ENCODE measurements around the gene GON4L. TPM values are rescaled to one million over a fixed set of nuclear protein-coding genes. Genes with fewer than 3 reads are reported as not detected.

Gene GON4L
- 19.9 TPM for total RNA-seq

- TF ChIP-seq, protein P1, sequence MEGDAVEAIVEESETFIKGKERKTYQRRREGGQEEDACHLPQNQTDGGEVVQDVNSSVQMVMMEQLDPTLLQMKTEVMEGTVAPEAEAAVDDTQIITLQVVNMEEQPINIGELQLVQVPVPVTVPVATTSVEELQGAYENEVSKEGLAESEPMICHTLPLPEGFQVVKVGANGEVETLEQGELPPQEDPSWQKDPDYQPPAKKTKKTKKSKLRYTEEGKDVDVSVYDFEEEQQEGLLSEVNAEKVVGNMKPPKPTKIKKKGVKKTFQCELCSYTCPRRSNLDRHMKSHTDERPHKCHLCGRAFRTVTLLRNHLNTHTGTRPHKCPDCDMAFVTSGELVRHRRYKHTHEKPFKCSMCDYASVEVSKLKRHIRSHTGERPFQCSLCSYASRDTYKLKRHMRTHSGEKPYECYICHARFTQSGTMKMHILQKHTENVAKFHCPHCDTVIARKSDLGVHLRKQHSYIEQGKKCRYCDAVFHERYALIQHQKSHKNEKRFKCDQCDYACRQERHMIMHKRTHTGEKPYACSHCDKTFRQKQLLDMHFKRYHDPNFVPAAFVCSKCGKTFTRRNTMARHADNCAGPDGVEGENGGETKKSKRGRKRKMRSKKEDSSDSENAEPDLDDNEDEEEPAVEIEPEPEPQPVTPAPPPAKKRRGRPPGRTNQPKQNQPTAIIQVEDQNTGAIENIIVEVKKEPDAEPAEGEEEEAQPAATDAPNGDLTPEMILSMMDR (IDR thresholded peaks at IDR 0.05) = no peak
- peak; percentile 56 to 94 for DNase-seq (ENCODE audit: low spot score in 2 of 2)
- peak within 1 kb of the TSS; percentile 77 to 79 for H3K27ac ChIP-seq
- no peaks in the 10 kb centered on the region for H3K9me3 ChIP-seq
- intact Hi-C loops (cut with DNase I) = no loop called here
- H3K4me1 ChIP-seq = peaks cover 8 to 26% of the 10 kb centered on the region in 2 donors
- peak within 1 kb of the TSS; percentile 57 to 74 for H3K4me3 ChIP-seq
- peaks cover 24 to 25% of the 10 kb centered on the region in 2 donors for H3K36me3 ChIP-seq
- H3K27me3 ChIP-seq = no peaks in the 10 kb centered on the region
Observed at GRCh38 chr1:155856975-155857930, at the start of gene GON4L. TSS of gene GON4L (minus strand) at chr1:155857214. CDS start at chr1:155853780, 3,434 bp downstream.

DNA sequence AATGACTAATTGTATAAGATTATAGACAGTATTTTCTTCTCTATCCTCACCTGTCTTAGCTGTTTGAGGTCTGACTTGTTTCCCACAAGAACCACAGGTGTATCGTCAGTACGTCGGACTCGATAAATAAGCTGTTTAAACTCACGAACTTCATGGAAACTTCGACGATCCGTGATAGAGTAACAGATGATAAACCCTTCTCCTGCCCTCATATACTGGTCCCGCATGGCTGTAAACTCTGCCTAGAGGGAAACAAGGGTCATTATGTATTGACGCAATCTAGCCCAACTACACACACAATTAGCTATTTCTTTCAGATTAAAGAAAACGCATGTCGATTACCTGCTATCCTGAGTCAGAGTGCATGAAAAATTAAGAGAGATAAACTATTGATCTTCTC lies 47.2 kb upstream of the GON4L start:
- peaks cover 84 to 98% of the 10 kb centered on the region in 2 donors for H3K36me3 ChIP-seq
- intact Hi-C loops (cut with DNase I) = no loop called here
- H3K9me3 ChIP-seq = no peaks in the 10 kb centered on the region
- H3K27ac ChIP-seq = no peak overlapping the region
- TF ChIP-seq, protein P1 (IDR thresholded peaks at IDR 0.05) = no peak
- no peaks in the 10 kb centered on the region for H3K27me3 ChIP-seq
- H3K4me3 ChIP-seq = no peak overlapping the region
- H3K4me1 ChIP-seq = peaks cover 0 to 1% of the 10 kb centered on the region in 2 donors
- no peak for DNase-seq (ENCODE audit: low spot score in 2 of 2)

DNA sequence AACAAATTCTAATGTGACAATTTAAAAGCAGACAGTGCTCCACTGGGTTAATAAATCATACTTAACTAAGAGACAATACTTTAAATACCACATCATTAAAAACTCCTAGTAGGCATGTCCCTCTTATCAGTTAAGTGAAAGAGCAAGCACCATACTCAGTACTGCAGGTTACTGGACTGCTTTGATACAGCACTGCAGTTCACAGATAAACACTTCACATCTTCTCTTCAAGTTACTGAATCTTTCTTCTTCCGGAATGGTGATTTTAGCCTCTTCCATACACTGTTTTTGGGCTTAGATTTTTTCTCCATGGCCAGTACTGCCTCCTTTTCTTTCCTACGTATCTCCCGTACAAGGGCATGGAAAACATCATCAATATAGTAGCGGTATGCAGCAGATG lies 43.1 kb upstream of the GON4L start:
- Histone ChIP-seq H3K4me3 (no peak overlapping the region), H3K9me3 (no peaks in the 10 kb centered on the region), H3K4me1 (peaks cover 0 to 2% of the 10 kb centered on the region in 2 donors), H3K27ac (no peak overlapping the region), H3K27me3 (no peaks in the 10 kb centered on the region), H3K36me3 (peaks cover 84 to 91% of the 10 kb centered on the region in 2 donors)
- TF ChIP-seq, protein P1 (IDR thresholded peaks at IDR 0.05) = no peak
- DNase-seq (ENCODE audit: low spot score in 2 of 2) = no peak
- intact Hi-C loops (cut with DNase I) = no loop called here

DNA sequence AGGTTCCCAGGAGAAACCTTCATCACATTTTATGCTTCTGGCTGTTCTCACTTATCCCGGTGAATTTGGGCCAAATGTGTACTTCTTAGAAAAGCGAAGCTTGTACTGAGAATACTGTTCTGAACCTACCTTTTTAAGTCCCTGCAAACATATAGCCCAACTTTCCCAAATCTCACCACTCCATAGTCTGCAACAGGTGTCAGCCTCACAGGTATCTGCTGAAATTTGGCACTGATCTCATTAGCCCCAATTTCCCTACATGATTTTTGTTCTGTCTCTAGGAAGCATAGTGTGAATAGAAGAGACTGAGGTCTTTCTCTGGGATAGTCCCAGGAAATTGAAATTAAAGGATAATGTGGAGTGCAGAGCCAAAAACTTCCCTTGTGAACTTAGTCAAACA lies 42.7 kb upstream of the GON4L start:
- intact Hi-C loops (cut with DNase I) = no loop called here
- Histone ChIP-seq H3K27ac (no peak overlapping the region), H3K4me3 (no peak overlapping the region), H3K36me3 (peaks cover 79 to 86% of the 10 kb centered on the region in 2 donors), H3K27me3 (no peaks in the 10 kb centered on the region), H3K4me1 (peaks cover 0 to 2% of the 10 kb centered on the region in 2 donors), H3K9me3 (no peaks in the 10 kb centered on the region)
- DNase-seq (ENCODE audit: low spot score in 2 of 2) = no peak
- TF ChIP-seq, protein P1 (IDR thresholded peaks at IDR 0.05) = no peak

DNA sequence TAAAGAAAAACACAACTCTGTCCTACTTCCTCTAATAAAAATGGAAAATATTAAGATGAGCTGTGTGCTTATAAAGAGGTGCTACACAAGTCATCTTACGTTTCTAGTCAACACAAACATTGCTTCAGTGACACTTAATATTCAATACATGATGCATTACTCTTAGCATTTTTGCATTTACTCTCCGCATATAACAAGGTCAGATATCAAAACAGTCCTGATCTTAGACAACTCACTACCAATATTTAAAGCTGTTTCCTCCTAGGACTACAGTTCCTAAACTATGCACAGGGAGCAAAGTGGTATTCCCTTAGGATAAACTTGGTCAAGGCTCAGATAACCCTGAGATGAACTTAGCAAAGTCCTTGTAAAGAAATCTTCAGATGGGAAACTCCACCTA lies 41.9 kb upstream of the GON4L start:
- H3K4me3 ChIP-seq = no peak overlapping the region
- H3K36me3 ChIP-seq = peaks cover 71 to 78% of the 10 kb centered on the region in 2 donors
- H3K27ac ChIP-seq = no peak overlapping the region
- DNase-seq (ENCODE audit: low spot score in 2 of 2) = no peak
- H3K27me3 ChIP-seq = no peaks in the 10 kb centered on the region
- no peaks in the 10 kb centered on the region for H3K9me3 ChIP-seq
- intact Hi-C loops (cut with DNase I) = no loop called here
- TF ChIP-seq, protein P1 (IDR thresholded peaks at IDR 0.05) = no peak
- peaks cover 0 to 6% of the 10 kb centered on the region in 2 donors for H3K4me1 ChIP-seq
